Measurements from ENCODE around the gene ASTN2.
"Not testable (repeated sequence)": the region's sequence is repeated elsewhere in the genome, so short reads cannot be mapped to it uniquely, and the experiment has no call there.

The ASTN2 gene

GRCh38 chr9:116467740-116468351 is 947.0 kb downstream of the ASTN2 start:
- DNase-seq, result no peak

GRCh38 chr9:116466271-116467235 is 948.3 kb downstream of the ASTN2 start:
- no peak for DNase-seq

DNA sequence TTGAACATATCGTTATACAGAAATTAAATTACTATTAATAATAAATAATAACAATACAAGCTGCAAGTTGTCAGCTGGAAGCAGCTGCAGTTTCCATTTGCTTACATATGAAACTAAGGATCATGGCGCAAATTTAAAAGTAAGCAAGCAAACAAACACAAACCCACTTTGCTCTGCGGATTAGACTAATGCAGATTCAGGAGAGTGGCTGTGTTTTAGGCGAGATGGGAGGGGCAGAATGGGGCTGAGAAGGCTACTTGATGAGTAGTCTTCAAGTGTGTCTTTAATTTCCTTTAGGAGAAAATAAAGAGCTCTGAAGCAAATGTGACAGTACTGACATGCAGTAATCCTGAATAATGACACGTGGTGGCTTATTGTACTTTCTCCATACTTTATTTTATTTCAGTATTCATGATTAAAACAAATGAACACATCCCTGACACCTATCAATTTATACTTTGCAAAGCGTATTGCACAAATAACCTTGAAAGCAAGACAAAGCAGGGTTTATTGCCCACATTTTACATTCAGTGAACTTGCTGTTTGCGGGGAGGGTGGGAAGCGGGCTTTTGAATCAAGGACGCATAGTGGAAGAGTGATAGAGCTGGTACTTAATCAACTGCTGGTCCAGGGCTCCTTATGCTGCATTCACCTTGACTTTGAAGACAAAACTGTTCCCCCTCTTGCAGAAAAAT is 949.1 kb downstream of the ASTN2 start:
- no peak for DNase-seq

- no peak for DNase-seq
Measured at GRCh38 chr9:116464987-116465571, 949.8 kb downstream of the ASTN2 start.

GRCh38 chr9:116464423-116464822 is 950.4 kb downstream of the ASTN2 start:
- DNase-seq, result no peak

- DNase-seq, result no peak
Measured at GRCh38 chr9:116461632-116462031, 953.2 kb downstream of the ASTN2 start.

DNA sequence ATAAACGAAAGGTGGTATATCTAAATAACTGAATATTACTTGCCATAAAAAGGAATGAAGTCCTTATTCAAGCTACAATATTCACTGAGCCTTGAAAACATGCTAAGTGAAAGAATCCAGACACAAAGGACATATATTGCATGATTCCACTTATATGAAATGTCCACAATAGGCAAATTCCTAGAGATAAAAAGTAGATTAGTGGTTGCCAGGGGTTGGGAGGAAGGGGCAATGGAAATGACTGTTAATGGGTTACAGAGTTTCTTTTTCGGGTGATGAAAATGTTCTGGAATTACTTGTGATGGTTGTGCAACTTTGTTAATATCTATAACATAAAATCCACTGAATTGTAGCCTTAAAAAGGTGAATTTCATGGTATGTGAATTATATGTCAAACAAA is 954.8 kb downstream of the ASTN2 start:
- DNase-seq, result no peak

DNA sequence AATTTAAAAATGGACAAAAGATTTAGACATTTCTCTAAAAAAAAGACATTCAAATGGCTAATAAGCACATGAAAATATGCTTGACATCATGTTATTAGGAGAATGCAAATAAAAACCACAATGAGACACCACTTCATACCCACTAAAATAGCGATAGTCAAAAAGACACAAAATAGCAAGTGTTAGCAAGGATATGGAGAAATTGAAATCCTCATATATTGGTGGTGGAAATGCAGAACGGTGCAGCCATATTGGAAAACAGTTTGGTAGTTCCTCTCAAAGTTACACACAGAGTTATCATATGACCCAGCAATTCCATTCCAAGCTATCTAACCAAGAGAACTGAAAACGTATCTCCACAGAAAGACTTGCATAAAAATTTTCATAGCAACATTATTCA is 955.3 kb downstream of the ASTN2 start:
- DNase-seq, result no peak

DNA sequence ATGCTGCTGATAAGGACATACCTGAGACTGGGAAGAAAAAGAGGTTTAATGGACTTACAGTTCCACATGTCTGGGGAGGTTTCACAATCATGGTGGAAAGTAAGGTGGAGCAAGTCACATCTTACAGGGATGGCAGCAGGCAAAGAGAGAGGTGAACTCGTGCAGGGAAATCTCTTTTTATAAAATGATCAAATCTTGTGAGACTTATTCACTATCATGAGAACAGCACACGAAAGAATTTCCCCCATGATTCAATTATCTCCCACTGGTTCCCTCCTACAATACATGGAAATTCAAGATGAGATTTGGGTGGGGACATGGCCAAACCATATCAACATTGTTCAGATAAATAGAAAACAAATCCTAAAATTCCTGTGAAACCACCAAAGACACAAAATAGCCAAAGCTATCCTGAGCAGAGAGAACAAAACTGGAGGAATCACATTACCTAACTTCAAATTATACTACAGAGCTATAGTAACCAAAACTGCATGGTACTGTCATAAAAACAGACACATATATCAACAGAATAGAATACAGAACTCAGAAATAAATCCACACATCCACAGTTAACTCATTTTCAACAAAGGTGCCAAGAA is 958.3 kb downstream of the ASTN2 start:
- DNase-seq, result no peak

GRCh38 chr9:116454539-116454938 is 960.3 kb downstream of the ASTN2 start:
- DNase-seq, result not testable (repeated sequence)

DNA sequence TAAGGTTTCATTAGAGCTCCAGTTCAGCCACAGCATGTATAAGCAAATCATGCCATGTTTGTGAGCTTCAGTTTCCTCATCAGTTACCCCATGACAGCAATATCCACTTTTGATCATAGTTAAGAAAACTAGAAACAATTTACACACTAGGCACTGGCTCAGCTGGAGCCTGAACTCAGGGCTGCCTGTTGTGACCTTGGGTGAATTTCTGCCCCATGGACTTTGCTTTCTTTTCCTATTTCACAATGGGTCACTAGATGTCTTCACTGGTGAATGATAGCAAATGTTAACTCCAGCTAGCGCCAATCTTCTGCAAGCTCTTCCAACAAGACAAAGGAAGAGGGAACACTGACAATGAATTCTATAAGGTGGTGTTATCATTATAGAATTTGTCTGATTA is 961.1 kb downstream of the ASTN2 start:
- DNase-seq, result no peak

- no peak for DNase-seq
Measured at GRCh38 chr9:116452634-116453033, 962.2 kb downstream of the ASTN2 start.

DNA sequence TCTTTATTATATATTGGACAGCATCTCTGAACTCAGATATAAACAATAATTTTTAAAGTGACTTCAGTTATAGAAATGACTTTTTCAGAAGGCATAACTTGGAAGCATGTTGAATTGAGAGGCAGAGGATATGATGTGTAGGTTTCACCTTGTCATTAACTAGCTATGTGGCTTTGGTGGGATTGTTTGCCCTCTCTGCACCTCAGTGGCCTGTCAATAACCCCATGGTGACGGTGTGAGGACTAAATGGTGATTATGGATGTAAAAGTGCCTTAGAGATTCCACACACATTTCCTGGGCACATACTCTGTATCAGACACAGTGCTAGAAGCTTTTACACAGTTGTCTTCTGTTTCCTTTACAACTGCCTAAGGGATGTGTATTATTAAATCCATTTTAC is 962.6 kb downstream of the ASTN2 start:
- no peak for DNase-seq

DNA sequence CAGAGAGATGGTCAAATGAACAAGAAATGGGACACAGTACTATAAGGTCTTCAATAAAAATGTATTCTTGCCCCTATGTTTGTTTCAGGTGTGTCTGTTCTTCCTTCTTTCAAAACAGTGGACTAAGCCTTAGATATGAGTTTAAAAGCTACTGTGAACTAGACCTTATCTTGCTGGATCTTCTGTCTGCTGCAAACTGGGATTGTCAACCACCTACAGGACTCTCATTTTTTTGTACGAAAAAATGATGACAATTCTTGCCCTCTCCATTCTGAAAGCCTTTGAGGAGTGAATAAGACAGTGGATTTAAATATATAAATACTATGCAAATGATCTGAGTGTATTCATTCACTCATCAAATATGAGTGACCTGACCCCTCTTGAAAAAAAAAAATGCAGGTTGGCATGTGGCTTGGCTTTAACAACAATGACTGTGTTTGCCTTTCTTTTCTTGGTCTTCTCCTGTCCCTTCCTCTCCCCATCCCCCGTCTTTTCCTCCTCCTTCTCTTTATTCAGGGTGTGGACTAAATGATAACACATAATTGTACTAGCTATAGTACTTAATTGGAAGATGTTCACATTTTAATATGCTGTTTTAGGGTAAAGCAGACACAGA is 963.2 kb downstream of the ASTN2 start:
- no peak for DNase-seq

DNA sequence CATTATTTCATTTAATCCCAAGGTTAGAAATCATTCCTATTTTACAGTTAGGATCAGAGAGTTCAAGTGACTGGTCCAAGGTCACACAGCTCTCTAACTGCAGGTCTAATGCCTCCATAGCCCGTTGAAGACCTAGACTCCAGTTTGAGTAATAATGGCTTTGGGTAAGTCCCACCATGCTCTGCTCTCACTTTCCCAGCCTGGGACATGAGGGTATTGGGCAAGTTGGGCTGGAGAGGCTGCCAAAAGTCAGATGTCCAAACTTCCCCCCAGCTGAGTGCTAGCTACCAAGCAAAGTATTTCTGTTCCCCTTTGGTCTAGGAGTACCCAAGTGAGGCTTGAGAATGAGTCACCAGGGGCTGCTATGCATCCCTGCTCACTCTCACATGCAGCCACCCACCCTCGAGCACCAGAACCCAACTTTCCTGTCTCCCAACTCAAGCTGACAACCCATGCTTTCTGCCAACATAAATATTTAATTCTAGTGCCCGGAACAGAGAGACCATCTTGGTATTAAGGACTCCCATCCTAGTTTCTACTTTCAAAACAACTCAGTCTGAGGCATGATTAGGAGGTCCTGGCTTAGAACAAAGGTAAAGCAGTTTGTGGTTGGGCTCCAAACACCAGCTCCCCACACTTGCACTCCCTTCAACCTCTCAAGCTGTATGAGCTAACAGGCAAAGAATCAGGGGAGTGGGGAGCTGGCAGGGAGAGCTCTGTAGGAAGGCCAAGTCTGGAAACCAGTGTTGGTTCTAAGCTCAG is 964.3 kb downstream of the ASTN2 start:
- DNase-seq, result no peak

GRCh38 chr9:116449949-116450348 is 964.9 kb downstream of the ASTN2 start:
- no peak for DNase-seq

DNA sequence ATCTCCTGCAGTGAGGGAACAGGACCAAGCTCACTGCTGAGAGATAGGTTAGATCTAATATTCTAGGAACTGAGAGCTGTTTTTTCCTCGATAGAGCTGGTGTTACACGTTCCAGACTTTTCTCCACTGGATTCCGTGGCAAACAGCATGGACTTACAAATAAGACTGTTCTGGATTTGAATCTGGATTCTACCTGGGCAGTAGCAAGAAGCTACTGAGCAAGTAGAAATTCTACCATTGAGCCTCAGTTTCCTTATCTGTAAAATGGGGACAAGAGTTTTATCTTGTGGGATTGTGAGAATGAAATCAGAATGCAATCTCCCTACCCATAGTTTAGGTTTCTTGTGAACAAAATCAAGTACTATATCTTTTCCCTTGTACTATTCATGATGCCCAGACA is 966.4 kb downstream of the ASTN2 start:
- DNase-seq, result no peak

DNA sequence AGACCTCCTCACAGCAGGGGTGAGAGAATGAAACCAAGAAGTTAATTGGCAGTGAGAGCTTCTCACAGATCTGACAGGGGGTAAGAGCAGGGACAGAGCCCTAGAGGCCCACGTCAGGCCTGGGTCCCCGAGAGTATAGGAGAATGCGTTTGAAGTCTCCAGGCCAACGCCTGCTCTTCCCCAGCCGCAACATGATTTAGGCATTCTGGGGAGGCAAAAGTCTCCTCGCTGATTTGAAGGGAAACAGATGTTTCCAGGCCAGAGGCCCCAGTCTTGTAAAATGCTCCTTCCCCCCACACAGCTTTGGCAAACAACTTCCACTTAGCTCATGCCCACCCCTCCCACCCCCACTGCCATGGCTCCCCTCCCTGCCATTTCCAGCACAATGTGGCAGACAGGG is 966.9 kb downstream of the ASTN2 start:
- no peak for DNase-seq

GRCh38 chr9:116442528-116442927 is 972.3 kb downstream of the ASTN2 start:
- DNase-seq, result no peak

DNA sequence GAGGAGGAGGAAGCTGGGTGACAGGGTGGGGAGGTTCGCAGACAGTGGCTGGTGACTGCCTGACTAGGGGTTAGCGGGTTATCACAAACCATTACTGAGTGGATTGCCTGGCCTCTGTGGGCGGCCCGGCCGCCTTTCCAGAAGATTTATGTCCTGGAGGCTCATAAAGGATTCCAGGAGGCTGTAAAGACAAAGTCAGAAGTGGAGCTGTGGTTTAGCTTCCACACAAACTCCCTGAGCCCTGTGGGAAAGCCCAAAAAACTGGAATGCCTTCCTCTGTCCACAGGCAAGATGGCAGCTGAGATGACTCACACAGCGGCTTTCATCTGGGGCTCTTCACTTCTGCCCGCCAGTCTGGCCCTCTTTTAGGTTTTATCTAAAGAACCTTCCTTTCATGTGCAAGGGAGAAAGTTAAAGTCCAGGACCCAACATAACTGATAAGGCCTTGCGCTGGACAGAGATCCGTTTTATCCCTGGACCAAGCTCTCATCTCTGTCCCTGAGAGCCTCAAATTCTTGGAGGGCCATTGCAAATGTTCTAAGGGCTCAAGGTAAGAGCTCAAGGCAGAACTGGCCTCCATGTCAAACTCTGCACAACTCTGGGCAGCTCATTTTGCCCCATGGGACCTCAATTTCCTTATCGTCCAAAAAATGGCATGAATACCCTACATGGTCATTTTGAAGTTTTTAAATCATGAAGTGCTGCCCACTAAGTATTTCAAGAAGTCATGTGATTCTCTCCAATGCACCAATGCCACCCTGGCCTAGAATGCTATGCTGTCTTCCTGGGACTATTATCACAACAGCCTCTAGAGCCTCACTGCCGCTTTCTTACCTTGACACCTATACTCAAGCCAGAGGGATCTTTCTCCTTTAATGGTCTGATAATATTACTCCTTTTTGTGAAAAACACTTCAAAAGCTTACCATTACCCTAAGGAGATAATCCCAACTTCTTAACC is 977.2 kb downstream of the ASTN2 start:
- no peak for DNase-seq

Data from SHP77 treated with DMSO at 0.1 percent for 48 hours (cell line).